Measurements from ENCODE around the gene SMG9.

DNA sequence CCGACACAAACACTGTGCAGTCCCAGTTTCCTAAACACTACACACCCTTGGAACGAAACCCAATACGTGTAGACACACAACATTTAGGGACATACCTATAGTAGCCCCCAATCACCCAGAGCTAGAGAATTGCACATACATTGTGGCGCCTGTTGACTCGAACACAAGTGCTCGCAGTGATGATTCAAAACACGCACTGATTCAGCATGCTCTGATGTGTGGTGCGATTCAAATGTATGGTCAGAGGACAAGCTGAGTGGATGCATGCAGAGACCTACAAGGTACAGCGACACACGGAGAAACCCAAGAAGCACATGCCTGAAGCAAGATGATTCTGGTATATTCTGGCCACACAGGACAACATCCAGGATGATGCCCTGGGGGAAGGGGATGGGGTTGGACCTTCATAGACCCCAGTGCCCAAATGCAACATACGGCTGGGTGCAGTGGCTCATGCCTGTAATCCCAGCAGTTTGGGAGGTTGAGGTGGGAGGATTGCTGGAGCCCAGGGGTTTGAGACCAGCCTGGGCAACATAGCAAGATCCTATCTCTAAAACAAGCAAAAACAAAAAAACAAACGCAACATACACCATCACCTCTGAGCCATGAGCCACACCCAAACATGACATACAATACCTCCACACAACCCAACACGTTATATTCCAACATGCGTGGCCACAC lies 27.0 kb upstream of the SMG9 start:
- TF ChIP-seq POLR2A (IDR thresholded peaks at IDR 0.05; ENCODE audit: low read depth, low read length) (no peak), RFX5 (IDR thresholded peaks at IDR 0.05; ENCODE audit: low read depth, low read length) (no peak), MXI1 (IDR thresholded peaks at IDR 0.05; ENCODE audit: borderline replicate concordance, low read depth, low read length) (no peak), BHLHE40 (IDR thresholded peaks at IDR 0.05; ENCODE audit: low read depth, low read length) (no peak), MAZ (IDR thresholded peaks at IDR 0.05; ENCODE audit: borderline replicate concordance, low read depth, low read length) (no peak), SMC3 (IDR thresholded peaks at IDR 0.05; ENCODE audit: low read depth, low read length) (no peak), FOS (IDR thresholded peaks at IDR 0.05; ENCODE audit: low read depth, low read length) (no peak), CEBPB (IDR thresholded peaks at IDR 0.05; ENCODE audit: low read depth, low read length) (no peak)
- TF ChIP-seq, protein P1, sequence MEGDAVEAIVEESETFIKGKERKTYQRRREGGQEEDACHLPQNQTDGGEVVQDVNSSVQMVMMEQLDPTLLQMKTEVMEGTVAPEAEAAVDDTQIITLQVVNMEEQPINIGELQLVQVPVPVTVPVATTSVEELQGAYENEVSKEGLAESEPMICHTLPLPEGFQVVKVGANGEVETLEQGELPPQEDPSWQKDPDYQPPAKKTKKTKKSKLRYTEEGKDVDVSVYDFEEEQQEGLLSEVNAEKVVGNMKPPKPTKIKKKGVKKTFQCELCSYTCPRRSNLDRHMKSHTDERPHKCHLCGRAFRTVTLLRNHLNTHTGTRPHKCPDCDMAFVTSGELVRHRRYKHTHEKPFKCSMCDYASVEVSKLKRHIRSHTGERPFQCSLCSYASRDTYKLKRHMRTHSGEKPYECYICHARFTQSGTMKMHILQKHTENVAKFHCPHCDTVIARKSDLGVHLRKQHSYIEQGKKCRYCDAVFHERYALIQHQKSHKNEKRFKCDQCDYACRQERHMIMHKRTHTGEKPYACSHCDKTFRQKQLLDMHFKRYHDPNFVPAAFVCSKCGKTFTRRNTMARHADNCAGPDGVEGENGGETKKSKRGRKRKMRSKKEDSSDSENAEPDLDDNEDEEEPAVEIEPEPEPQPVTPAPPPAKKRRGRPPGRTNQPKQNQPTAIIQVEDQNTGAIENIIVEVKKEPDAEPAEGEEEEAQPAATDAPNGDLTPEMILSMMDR (conservative IDR thresholded peaks at IDR 0.05; ENCODE audit: low read depth, low read length): no peak
